HG03457 (cell line): ENCODE data around the gene RALGDS.
"Not testable (repeated sequence)": the region's sequence is repeated elsewhere in the genome, so short reads cannot be mapped to it uniquely, and the experiment has no call there.

Source experiments
- ATAC-seq: cut with Tn5 transposase; IDR thresholded peaks from one replicate; pipeline ENCODE4 v1.9.1; 2021; ENCODE audit warnings: moderate number of reproducible peaks; ENCODE audit not compliant: unreplicated experiment

Gene RALGDS

DNA sequence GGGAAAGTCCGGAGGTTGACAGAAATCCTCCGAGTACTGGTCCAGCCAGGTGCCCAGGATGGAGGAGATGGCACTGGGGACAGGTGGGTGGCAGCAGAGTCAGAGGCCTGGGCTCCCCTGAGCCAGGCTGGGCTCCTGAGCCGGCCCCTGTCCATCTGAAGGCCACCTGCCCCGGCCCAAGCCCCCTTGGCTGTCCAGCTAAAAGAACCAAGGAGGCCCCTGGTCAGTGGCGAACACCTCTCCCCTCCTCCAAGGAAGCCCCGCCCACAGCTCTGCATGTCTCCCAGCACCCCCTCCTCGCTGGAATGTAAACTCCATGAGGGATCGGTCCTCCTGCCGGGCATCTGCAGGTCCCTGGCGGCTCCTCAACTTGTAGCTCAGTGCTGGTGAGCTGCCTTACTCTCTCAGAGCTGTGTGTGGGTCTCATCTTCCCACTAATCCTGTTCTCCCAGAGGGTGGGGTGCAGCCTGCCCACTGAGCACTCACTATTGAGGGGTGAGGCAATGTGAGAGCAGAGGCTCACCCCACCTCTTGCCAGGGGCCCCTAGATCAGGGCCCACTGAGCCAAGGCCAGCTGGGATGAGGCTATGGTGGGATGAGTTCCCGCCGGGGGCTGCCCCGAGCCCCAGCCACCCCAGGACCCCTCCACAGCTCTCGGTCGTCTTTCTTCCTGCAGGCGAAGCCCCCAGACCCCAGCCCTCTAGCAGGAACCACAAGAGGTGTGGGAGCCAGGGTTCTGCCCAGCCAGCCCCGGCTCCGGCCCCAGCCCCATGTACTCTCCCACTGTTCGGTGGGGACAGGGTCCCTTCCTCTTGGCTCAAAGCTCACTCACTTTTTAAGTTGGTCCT lies 12.0 kb downstream of the RALGDS start:
- no peak for ATAC-seq

DNA sequence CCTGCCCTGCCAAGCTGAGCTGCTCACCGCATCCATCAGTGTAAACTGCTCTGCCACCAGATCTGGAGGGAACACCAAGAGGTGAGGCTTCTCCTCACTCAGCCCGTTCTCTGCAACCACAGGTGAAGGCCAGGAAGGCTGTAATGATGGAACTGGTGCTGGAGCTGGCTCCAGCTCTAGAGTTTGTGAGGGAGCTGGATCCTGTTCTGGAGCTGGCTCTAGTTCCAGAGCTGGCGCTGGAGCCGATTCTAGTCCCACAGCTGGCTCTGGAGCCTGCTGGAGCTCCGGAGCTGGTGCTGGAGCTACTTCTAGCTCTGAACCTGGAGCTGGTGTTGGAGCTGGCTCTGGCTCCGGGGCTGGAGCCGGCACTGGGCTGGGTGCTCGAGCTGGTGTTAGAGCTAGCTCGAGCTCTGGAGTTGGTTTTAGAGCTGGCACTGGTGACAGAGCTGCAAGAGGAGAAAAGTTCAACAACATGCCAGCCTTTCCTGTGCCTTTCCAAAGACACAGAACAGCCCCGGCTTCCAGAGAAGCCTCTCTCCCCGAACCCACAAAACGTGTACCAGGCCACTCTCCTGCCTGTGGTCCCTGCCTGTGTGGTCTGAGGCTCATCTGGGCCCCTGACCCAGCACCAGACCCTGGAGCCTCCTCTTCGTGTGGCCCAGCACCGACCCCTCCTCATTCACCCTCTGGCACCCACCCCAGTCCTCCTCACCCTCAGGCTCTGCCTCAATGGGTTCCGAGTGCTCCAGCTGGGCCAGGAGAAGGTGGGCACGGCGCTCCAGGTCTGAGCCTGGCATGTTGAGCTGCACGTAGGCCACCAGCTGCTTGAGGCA lies 12.9 kb downstream of the RALGDS start:
- no peak for ATAC-seq

DNA sequence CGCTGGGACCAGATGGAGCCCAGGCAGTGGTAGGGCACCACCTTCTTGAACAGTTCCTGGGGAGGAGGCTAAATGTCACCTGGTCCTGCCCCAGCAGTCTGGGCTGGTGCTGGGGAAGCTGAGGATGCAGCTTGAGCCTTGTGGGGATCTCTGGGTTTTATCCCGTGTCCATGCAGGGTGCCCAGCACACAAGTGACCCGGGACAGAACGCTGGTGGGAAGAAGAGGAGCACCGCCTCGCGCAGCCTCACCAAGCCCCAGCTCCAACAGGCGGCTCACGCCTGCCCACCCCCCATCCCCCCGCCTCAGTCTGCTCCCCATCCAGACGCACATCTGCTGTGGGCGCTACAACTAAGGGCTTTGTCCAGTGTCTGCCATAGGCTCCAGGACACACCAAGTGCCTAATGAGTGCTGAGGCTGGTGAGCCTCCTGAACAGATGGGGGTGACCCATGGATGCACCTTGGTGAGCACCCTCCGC lies 13.8 kb downstream of the RALGDS start:
- no peak for ATAC-seq

DNA sequence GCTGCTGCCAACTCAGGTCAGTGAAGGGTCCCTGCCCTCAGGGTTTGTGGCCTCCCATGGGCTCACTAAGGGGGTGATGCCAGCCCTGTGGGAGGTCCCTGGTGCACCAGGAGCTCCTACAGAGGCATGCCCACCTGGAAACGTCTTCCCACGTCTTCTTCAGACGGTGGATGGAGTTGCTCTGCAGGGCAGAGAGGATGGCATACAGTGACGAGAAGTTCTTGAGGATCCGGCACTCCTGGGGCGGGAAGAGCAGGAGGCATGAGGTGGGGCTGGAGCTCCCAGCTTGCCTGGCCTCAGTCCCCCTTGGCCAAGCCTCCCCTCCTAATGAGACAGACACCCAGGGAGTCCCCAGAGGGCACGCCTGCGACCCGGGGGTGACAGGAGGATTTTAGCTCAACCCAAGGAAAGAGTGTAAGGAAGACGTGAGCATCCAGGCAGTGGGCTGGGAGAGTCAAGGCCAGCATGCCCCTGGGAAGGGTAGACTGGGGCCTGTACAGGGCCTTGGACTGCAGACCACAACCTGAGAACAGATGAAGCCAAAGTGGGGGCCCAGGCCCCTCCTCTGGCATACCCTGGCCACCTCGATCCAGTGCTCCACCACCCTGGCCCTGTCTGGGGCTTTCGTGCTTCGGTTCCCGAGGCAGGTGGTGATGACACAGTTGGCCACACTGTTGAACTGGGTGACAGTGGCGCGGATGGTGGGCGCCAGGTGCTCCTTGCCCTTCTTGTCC lies 14.4 kb downstream of the RALGDS start:
- ATAC-seq, result no peak

DNA sequence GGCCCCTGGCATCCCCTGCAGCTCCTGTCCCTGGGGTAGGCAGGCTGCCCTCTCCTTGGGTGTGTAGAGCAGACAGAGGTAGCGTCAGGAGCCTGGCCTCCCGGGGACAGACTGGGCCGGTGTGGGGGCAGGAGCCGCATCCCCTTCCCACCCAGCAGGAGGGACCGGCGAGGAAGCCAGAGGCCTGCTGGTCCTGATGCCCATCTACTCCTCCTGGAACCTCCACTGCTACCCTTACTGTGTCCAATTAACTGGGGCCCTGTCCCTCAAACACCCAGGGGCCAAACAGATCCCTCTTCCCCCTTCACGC lies 15.6 kb downstream of the RALGDS start:
- no peak for ATAC-seq

DNA sequence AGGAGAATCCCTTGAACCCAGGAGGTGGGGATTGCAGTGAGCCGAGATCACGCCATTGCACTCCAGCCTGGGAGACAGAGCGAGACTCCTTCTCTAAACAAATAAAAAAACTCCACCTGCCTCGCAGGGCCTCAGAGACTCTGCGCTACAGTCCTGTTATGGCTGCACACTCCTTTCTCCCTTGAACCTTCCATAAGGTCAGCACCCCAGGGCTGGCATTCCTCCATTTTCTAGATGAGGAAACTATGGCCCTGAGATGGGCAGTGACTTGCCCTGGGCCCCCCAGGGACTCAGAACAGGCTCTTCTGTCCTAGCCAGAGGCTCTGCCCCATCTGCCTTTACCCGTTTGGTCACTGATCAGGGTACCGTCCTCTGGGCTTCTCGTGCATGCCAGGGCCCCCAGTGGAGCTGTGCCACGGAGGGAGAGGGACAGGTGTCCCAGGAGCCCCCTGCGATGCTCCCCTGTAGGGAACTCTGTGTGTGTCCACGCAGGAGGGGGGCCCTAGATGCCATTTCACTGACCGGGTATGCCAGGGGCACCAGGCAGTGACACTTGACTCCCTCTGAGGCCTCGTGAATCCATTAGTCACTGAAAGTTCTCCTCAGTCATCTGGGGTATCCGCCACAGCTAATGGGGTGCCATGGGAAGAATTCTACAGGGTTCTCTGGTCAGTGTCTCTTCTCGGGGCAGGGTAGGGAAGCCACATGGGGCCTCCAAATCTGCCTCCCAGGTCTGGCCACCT lies 16.2 kb downstream of the RALGDS start:
- ATAC-seq, result no peak

DNA sequence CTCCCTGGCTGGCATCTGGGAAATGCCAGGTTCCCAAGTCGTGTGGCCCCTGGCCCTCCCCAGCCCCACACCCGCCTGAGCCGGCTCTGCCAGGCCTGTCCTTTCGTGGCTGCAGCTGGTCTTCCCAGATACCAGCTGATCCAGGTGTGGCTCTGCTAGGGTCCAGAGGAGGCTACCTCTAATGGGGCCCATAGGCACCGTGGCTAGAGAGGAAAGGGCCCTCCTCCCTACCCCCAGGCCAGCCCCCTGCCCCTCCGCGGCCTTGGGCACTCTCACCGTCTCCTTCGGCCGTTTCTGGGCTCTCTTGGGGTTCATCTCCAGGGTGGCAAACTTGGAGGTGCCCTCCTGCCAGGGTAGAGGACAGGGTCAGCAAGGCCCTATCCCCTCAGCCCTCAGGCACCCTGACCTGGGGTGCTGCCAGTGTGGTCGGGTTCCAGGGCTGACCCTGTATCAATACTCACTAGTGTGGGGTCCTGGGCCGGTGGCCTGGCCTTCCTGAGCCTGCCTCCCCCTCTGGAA lies 17.0 kb downstream of the RALGDS start:
- no peak for ATAC-seq

DNA sequence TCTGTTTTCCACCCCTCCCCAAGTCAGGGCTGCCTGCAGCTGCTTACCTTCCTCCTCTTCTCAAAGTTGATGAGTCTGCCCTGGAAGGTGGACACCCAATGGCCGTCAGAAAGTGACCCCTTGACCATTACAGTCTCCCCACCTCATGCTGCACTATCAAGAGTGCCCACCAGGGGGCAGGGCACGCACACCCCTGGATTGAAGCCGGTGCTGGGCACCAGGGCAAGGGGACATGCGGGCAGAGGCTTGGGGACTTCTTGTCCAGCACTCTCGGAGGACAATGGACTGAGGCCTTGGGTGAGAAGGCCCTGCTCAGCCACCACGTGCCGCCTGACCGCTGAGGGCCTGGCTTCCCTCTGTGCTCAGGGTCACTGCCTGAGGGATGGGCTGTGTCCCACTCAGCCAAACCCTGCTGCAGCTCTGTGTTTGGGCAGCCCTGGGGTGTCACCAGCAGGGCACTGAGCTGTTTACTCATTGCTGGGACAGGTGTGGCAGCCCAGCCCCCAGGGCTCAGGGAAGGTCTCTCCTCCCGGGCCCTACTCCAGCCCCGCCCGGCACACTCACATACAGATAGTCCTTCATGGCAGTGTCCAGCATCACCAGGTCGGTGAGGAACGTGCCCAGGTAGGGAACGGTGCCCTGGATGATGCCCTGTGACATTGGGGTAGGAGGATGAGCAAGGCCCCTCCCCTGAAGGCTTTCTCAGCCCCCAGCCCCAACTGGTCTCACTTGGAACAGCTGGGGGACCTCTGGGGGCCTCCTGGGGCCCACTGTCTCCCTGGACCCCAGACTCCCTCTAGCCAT lies 17.7 kb downstream of the RALGDS start:
- no peak for ATAC-seq

DNA sequence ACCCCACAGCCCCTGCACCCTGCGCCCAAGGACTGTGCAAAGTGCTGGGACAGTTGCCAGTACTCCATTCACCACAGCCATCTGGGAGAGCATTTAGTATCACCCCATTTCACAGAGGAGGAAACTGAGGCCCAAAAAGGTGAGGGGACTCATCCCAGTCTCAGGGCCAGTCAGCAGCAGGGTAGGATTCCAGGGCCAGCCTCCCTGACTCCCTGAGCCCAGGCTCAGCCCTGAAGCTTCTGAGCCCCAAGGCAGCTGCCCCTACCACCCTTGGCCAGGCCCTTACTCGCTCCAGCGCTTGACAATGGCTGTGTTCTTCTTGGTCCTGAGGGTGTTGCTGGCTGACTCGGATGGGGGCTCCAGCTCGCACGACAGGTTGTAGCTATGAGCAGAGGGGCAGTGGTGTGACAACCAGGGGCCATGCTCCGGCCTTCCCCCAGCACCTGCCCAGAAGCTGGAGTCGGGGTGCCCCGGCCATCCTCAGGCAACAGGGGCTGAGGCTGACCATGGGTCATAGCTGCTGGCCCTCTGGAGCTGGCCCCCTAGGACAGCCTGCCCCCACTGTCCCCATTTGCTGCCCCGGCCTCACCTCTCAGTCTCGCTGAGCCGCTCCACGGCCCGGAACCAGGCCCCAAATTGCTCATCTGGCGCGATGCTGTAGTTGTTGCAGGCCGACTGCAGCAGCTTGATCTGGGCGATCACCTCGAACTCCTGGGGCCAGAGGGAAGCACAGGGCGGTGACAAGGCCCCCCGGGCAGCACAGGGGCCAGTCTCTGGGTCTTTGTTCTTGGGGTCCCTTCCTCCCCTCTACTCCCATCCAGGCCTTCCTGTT lies 18.6 kb downstream of the RALGDS start:
- no peak for ATAC-seq

DNA sequence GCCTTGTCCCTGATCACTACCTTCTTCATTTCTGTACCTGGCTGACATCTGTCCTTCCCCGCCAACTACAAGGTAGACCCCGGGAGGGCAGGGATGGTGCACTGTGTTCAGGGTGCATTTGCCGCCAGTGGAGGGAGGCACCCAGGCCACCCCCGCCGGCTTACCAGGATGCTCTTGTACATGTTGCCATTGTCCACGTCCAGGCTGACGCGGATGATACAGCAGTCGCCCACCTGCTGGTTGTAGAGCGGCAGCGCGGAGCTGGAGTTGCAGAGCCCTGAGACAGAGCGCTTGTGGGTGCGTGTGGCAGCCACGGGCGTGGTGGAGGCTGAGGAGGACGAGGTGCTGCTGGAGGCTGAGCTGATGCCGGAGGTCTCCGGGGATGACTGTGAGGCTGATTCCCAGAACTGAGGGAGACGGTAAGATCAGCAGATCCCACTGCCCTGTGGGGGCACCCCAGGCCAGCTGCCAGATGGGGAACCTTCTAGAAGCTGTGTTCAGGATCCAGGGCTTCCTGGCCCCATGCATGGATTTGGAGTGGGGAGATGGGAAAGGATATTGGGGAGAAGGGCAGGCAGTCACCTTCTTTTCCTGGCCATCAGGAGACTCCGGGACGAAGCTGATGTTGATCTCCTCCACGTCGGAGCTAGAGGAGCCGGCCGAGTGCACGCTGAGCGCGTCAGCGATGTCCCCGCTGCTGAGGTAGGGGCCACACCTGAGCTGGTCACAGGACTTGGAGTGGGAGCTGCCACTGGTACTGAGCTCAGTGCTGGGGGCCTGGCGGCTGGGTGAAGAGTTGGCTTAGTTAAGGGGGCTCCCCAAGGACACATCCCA lies 19.5 kb downstream of the RALGDS start:
- ATAC-seq, result no peak

DNA sequence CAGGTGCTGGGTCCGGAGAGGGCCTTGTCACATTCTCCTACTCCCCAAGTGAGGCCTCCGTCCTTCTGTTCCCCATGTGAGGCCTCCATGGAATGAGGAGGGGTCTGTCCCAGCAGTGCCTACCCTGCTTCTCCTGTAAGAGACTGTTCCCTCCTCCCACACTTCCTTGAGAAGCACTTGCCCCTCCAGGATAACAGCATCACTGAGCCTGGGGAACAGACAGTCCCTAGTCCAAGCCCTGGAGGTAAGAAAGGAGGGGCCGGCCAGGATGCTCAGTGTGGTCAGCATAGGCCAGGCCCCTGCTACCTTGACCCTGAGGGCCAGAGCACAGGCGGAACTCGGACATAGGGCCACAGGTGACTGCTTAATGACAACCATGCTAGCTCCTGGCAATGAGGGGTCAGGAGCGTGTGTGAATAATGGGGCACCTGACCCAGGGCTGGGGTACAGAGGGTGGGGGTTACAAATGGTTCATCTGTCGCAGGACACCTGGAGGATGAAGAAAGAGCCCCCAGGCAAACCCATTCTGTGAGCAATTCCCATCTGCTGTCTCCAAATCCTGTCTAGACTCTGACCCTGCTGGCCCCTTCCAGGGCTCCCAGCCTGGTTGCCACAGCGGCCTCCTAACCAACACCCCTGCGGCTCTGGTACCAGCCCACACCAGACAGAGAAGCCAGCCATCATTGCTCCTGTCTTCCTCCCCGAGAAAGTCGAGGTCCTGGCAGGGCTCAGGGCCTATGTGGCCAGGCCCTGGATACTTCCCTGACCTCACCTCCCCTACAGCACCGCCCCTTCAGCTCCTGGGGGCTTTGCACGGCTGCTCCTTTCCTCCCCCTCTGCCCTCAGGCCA lies 20.3 kb downstream of the RALGDS start:
- ATAC-seq, result no peak

DNA sequence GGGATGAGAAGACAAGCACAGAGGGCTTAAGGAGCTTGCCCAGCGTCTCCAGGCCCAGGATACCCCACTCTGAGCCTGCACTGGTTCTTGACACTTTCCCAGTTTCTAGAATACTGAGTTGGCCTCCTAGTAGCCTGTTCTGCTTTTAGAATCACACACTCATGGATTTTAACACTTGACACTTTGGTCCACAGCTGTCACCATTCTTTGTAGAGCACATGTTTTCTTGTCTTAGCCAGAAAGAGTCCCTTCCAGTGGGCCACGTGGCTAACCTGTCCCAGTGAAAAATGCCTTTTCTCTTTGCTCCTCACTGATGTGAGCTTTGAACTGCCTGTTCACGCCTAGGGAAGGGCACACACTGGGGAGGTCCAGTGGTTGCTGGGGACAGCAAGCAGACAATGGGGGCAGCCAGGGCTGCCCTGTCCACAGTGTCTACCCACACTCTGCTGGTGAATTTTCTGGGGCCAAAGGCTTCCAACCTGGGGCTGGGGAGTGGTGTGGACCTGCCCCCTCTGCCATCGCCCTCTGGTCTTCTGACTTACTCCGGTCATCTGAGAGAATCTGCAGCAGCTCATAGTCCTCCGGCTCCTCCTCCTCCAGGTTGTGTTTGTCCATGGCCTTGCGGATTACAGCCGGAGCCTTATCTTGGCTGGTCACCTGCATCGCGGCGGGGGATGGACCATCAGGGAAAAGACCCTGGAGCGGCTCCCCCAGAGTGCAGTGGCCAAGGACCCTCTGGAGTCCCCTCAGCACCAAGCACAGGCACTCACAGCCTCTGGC lies 21.1 kb downstream of the RALGDS start:
- no peak for ATAC-seq

DNA sequence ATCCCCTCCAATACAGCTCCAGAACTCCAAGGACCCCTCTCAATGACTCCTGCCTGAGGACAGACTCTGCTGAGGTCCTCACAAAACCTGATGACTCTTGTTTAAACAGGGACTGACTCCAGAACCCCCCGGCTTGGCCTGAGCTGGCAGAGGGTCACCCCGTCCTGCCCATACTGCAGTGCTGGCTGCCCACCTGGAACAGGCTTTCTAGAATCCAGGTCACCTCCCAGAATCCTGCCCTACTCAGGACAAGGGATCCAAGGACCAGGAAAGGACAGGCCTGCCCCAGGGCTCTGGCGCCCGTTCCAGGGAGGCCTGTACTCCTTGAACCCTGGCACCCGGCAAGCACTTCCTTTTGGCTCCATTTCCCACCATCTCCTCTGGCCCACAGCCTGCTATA lies 22.2 kb downstream of the RALGDS start:
- no peak for ATAC-seq

DNA sequence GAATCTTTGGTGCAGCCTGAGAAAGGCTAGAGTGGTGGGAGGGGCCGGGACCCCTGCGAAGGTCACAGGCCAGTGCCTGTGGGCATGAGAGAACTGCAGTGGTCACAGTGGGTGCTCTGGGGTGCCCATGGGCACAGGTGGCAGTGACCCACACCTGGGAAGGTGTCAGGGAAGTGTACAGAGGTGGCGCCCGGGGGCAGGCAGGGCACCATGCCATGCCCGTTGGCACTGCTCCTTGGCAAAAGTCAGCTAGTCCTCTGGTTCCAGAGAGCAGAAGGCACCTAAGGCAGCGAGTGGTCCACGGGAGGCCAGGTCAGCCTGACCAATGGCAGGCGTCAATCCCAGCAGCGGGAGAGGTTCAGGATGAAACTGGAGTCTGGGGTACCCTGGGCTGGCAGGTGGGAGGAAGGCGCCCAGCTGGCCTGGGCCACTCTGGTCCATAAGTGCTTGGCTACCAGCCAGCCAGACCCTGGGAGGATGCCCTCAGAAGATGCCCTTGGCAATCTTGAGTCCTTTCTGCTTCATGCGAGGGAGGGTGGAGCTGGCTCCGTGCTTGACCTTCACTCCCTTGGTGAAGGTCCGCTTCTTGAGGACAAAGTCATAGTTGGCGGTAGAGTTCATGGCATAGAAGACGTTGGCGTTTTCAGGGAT lies 22.8 kb downstream of the RALGDS start:
- ATAC-seq, result no peak

DNA sequence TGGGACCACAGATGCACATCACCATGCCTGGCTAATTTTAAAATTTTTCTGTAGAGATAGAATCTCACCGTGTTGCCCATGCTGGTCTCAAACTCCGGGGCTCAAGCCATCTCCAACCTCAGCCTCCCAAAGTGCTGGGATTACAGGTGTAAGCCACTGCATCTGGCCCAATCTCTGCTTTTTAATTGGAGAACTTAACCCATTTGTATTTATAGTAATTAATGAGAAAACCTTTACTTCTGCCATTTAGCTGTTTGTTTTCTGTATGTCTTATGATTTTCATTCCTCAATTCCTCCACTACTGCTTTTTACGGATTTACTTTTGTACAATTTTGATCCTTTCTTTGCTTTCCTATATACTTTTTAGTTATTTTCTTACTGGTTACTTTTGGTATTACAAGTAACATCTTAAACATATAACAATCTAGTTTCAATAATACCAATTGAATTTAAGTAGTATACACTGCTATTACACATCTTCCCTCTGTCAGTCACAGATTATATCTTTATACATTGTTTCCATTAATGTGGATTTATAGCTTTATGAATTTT lies 26.1 kb downstream of the RALGDS start:
- no peak for ATAC-seq

DNA sequence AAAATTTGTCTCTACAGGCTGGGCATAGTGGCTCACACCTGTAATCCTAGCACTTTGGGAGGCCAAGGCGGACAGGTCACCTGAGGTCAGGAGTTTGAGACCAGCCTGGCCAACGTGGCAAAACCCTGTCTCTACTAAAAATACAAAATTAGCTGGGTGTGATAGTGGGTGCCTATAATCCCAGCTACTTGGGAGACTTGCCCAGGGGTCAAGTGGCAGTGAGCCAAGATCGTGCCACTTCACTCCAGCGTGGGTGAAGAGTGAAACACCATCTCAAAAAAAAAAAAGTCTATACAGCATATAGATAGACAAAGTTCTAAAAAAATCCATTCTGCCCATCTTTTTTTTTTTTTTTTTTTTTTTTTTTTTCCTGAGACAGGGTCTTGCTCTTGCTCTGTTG lies 26.7 kb downstream of the RALGDS start:
- not testable (repeated sequence) for ATAC-seq
